Gastroesophageal sphincter (tissue), 4 donors: ENCODE data around the gene LGR4. TPM values are rescaled to one million over a fixed set of nuclear protein-coding genes. Genes with fewer than 3 reads are reported as not detected.

Source experiments
- ATAC-seq: fragments of 150-250 bp; one replicate; pipeline ENCODE4 v1.9.1; 2016; ENCODE audit warnings: mild to moderate bottlenecking, moderate library complexity
- H3K27ac ChIP-seq, 4 donors: fragments of 200-600 bp; sonication (generic) in 3 of 4; 1 replicate in 3 of 4; 2 replicates in 1 of 4; pipeline ENCODE4 v1.5.1; 2016 to 2019
- H3K27me3 ChIP-seq: fragments of 200-600 bp; sonication (generic); one replicate; pipeline ENCODE4 v1.5.1; 2019
- H3K36me3 ChIP-seq, 2 donors: fragments of 200-600 bp; sonication (generic); one replicate each; pipeline ENCODE4 v1.5.1; 2019; ENCODE audit warnings: control low read depth in 1 of 2
- H3K4me1 ChIP-seq, 3 donors: fragments of 200-600 bp; sonication (generic); 1 replicate in 2 of 3; 2 replicates in 1 of 3; pipeline ENCODE4 v1.5.1; 2016 to 2019; ENCODE audit warnings: control low read depth in 2 of 3
- H3K4me3 ChIP-seq, 2 donors: fragments of 200-600 bp; sonication (generic); one replicate each; pipeline ENCODE4 v1.5.1; 2019; ENCODE audit warnings: mild to moderate bottlenecking in 1 of 2, moderate library complexity in 1 of 2
- H3K9me3 ChIP-seq, 3 donors: fragments of 200-600 bp; sonication (generic); one replicate each; pipeline ENCODE4 v1.5.1; 2017 to 2019; ENCODE audit warnings: control low read depth in 2 of 3
- EP300 ChIP-seq: sonication (generic); formaldehyde crosslinking; IDR thresholded peaks from one replicate; pipeline ENCODE4 v1.6.1; 2017; ENCODE audit warnings: antibody characterized with exemption, mild to moderate bottlenecking
- POLR2A ChIP-seq, 2 donors: fragments of 450-650 bp; IDR thresholded peaks; one replicate each; pipeline ENCODE4 v1.6.1; 2017; ENCODE audit warnings: antibody characterized with exemption in 2 of 2, mild to moderate bottlenecking in 2 of 2, moderate library complexity in 1 of 2
- POLR2AphosphoS5 ChIP-seq: sonication (generic); formaldehyde crosslinking; IDR thresholded peaks from one replicate; pipeline ENCODE4 v1.6.1; 2017; ENCODE audit warnings: antibody characterized with exemption
- WGBS, 2 donors: methylation state at CpG; one replicate each; pipeline ENCODE4 v1.1.5; 2018; ENCODE audit warnings: low coverage in 1 of 2; 5-methylcytosine and 5-hydroxymethylcytosine counted together
- total RNA-seq, 4 donors: library from RNA; depleted of rRNA; stranded (reverse); fragments of >200 nt; gene quantifications; one replicate each; pipeline ENCODE4 v1.1.0, GENCODE V29; 2016
- TF ChIP-seq, protein P1 (sequence below), 4 experiments: fragments of 200-600 bp in 2 of 4; fragments of 450-650 bp in 2 of 4; sonication (generic) in 1 of 4; IDR thresholded peaks; one replicate each; pipeline ENCODE4 v1.5.1; 2017 to 2019; ENCODE audit warnings: antibody characterized with exemption in 4 of 4, mild to moderate bottlenecking in 2 of 4, moderate library complexity in 2 of 4

LGR4 gene
- total RNA-seq, 4 donors from 2014 or later, result 21.0 to 35.9 (median 31.8) TPM

DNA sequence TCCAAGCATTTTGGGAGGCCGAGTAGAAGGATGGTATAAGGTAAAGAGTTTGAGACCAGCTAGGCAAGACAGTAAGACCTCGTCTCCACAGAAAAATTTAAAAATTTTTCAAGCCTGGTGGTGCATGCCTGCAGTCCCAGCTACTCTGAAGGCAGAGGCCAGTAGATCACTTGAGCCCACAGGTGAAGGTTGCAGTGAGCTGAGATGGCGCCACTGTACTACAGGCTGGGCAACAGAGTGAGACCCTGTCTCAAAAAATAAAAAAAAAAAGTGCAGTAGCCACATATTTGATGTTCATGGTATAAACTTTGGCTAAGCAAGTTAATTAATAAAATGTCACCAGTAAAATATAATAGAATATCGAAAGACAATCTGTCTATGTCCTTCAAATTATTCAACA lies 27.0 kb downstream of the LGR4 start:
- no peak for TF ChIP-seq EP300
- no peak for TF ChIP-seq POLR2A (IDR thresholded peaks at IDR 0.05)
- TF ChIP-seq, protein P1, sequence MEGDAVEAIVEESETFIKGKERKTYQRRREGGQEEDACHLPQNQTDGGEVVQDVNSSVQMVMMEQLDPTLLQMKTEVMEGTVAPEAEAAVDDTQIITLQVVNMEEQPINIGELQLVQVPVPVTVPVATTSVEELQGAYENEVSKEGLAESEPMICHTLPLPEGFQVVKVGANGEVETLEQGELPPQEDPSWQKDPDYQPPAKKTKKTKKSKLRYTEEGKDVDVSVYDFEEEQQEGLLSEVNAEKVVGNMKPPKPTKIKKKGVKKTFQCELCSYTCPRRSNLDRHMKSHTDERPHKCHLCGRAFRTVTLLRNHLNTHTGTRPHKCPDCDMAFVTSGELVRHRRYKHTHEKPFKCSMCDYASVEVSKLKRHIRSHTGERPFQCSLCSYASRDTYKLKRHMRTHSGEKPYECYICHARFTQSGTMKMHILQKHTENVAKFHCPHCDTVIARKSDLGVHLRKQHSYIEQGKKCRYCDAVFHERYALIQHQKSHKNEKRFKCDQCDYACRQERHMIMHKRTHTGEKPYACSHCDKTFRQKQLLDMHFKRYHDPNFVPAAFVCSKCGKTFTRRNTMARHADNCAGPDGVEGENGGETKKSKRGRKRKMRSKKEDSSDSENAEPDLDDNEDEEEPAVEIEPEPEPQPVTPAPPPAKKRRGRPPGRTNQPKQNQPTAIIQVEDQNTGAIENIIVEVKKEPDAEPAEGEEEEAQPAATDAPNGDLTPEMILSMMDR (IDR thresholded peaks at IDR 0.05), result no peak
- TF ChIP-seq POLR2AphosphoS5, result no peak
- H3K4me1 ChIP-seq, result peaks cover 0 to 25% (median 0%) of the 10 kb centered on the region in 3 donors
- 85 to 98% methylated on average over 4 of the region's 4 CpGs for WGBS, 2 donors
- H3K36me3 ChIP-seq, result no peaks in the 10 kb centered on the region
- H3K9me3 ChIP-seq, result no peaks in the 10 kb centered on the region
- no peak overlapping the region for H3K27ac ChIP-seq
- ATAC-seq, result no peak
- H3K27me3 ChIP-seq, result no peaks in the 10 kb centered on the region
- no peak overlapping the region for H3K4me3 ChIP-seq

DNA sequence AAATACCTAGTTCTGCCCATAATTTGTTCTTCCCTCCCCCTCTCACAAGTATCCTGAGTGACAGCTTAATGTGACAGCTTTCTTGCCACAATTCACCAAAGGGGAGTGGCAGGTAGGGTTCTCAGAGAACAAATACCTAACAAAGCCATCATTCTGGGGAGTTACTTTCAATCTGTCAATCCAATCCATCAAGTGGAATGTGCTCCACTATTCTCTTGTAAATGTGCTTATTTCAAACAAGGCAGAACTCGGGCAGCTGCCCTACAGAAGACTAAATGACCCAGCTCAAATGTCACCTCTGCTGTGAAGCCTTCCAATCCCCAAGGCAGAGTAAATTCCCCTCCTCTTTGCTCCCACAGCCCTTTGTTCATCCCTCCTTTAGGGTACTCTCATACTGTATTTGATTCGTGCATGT lies 27.8 kb downstream of the LGR4 start:
- Histone ChIP-seq H3K9me3 (no peaks in the 10 kb centered on the region), H3K27me3 (no peaks in the 10 kb centered on the region), H3K4me3 (no peak overlapping the region), H3K36me3 (no peaks in the 10 kb centered on the region), H3K4me1 (peaks cover 0 to 21% (median 0%) of the 10 kb centered on the region in 3 donors), H3K27ac (no peak overlapping the region)
- no peak for TF ChIP-seq POLR2A (IDR thresholded peaks at IDR 0.05)
- TF ChIP-seq, protein P1 (IDR thresholded peaks at IDR 0.05), result no peak
- no peak for TF ChIP-seq POLR2AphosphoS5
- no peak for TF ChIP-seq EP300
- WGBS, 2 donors, result 71% methylated on average over 2 of the region's 2 CpGs; no CpG with 5 or more reads in 1 of the 2 donors
- no peak for ATAC-seq

DNA sequence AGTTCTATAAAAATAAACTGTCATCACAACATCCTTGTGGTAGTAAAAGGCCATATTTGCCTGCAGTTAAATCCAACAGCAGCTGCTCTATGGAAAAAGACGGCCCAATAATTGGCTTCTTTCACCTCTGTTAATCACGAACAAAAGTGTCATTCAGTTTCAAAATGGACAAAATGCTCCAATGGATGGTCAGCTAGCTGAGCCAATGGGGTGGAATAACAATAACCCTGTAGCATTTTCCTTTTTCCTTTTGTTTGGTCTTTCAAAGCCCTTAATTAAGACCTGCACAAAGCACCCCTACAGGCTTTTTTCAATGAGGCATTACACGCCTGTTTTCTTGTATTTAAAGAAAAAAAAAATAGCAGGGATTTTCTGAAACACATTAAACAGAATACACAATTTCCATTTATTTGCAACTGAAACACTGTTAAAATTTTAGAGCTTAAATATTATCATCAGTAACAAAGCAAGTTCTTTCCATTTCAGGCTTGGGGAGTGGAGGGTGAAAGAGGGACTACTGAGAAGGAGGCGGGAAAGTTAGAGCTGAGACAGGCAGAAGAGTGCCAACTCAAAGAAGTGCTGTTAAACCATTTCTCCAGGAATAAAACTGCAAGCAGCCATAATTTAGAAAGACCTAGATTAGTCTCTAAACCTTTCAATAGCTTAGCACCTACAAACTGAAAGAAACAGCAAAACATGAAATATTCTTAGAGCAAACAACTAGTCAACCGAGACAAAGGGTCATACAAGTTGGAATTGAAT lies 28.7 kb downstream of the LGR4 start:
- H3K4me1 ChIP-seq, result peaks cover 0 to 21% (median 0%) of the 10 kb centered on the region in 3 donors
- WGBS, 2 donors, result 64 to 72% methylated on average over 5 of the region's 5 CpGs
- ATAC-seq, result no peak

DNA sequence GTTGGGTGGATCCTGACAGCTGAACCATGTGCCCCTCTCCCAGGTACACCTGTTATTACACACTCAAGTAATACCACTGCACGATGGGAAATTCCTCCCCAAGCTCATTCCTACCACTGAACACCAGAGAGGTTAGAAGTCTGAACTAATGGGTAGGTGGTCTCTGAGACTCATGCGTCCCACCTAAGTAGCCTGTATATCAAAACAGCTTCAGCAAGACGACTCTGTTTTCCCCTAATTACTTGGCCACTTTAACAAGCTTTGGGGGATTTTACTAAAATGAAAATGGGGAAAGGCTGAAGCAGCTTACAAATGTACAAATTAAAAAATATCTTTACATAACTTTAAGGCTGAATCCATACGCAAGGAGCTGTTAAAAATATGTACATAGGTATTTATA lies 29.4 kb downstream of the LGR4 start:
- Histone ChIP-seq H3K4me1 (peaks cover 0 to 21% (median 0%) of the 10 kb centered on the region in 3 donors), H3K27ac (no peak overlapping the region), H3K9me3 (no peaks in the 10 kb centered on the region), H3K27me3 (no peaks in the 10 kb centered on the region), H3K4me3 (no peak overlapping the region), H3K36me3 (no peaks in the 10 kb centered on the region)
- 72 to 83% methylated on average over 4 of the region's 4 CpGs for WGBS, 2 donors
- no peak for ATAC-seq
- no peak for TF ChIP-seq EP300
- TF ChIP-seq, protein P1 (IDR thresholded peaks at IDR 0.05), result no peak
- TF ChIP-seq POLR2AphosphoS5, result no peak
- TF ChIP-seq POLR2A (IDR thresholded peaks at IDR 0.05), result no peak

More for the DNA sequence above, 28.7 kb downstream of the LGR4 start:
- no peak overlapping the region for H3K4me3 ChIP-seq
- no peaks in the 10 kb centered on the region for H3K36me3 ChIP-seq
- peak overlapping the region in 1 of 4 donors; percentile 7 for H3K27ac ChIP-seq
- H3K27me3 ChIP-seq, result no peaks in the 10 kb centered on the region
- H3K9me3 ChIP-seq, result no peaks in the 10 kb centered on the region
- TF ChIP-seq POLR2A (IDR thresholded peaks at IDR 0.05), result no peak
- no peak for TF ChIP-seq EP300
- no peak for TF ChIP-seq POLR2AphosphoS5
- TF ChIP-seq, protein P1 (IDR thresholded peaks at IDR 0.05), result no peak

DNA sequence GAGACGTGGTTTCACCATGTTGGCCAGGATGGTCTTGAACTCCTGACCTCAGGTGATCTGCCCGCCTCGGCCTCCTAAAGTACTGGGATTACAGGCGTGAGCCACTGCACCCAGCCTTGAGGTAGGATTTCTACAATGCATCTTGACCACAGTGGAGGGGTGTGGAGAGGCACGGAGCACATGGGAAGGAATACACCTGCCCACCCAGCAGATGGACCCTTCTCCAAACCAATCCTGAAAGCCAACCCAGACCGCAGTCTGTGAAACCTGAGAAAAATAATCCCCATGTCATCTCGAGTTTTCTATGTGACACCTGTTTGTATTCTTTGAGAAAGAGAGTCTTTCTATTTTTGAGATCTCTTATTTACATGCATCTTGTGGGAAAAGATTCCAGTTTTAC lies 32.5 kb downstream of the LGR4 start:
- peaks cover 0 to 28% (median 0%) of the 10 kb centered on the region in 3 donors for H3K4me1 ChIP-seq
- no peak overlapping the region for H3K27ac ChIP-seq
- no peaks in the 10 kb centered on the region for H3K36me3 ChIP-seq
- H3K9me3 ChIP-seq, result no peaks in the 10 kb centered on the region
- no peak overlapping the region for H3K4me3 ChIP-seq
- no peak for ATAC-seq
- 92 to 100% methylated on average over 1 to 2 of the region's 7 CpGs for WGBS, 2 donors
- TF ChIP-seq POLR2A (IDR thresholded peaks at IDR 0.05), result no peak
- TF ChIP-seq, protein P1 (IDR thresholded peaks at IDR 0.05), result no peak
- no peak for TF ChIP-seq POLR2AphosphoS5
- TF ChIP-seq EP300, result no peak
- H3K27me3 ChIP-seq, result no peaks in the 10 kb centered on the region
